ENCODE data around the gene SLC30A10.
"Not testable (repeated sequence)": the region's sequence is repeated elsewhere in the genome, so short reads cannot be mapped to it uniquely, and the experiment has no call there.

Gene SLC30A10

GRCh38 chr1:219928791-219929118 lies 398 bp upstream of the SLC30A10 start:
- peak overlapping the region; percentile 59 for H3K4me3 ChIP-seq (ENCODE audit: low read depth, low read length)

GRCh38 chr1:219927298-219927955 lies 930 bp downstream of the SLC30A10 start:
- peak overlapping the region; percentile 59 for H3K4me3 ChIP-seq (ENCODE audit: low read depth, low read length)

GRCh38 chr1:219926363-219926998 lies 1.9 kb downstream of the SLC30A10 start:
- H3K4me3 ChIP-seq (ENCODE audit: low read depth, low read length) = no peak overlapping the region

GRCh38 chr1:219924342-219924741 lies 4.0 kb downstream of the SLC30A10 start:
- no peak overlapping the region for H3K4me3 ChIP-seq (ENCODE audit: low read depth, low read length)

- no peak overlapping the region for H3K4me3 ChIP-seq (ENCODE audit: low read depth, low read length)
Observed at GRCh38 chr1:219917851-219918466, 10.4 kb downstream of the SLC30A10 start.

- no peak overlapping the region for H3K4me3 ChIP-seq (ENCODE audit: low read depth, low read length)
Observed at GRCh38 chr1:219917281-219917680, 11.1 kb downstream of the SLC30A10 start.

- no peak overlapping the region for H3K4me3 ChIP-seq (ENCODE audit: low read depth, low read length)
Observed at GRCh38 chr1:219916257-219916656, 12.1 kb downstream of the SLC30A10 start.

- H3K4me3 ChIP-seq (ENCODE audit: low read depth, low read length) = no peak overlapping the region
Observed at GRCh38 chr1:219913005-219913770, 15.2 kb downstream of the SLC30A10 start.

GRCh38 chr1:219910716-219911115 lies 17.6 kb downstream of the SLC30A10 start:
- no peak overlapping the region for H3K4me3 ChIP-seq (ENCODE audit: low read depth, low read length)

- H3K4me3 ChIP-seq (ENCODE audit: low read depth, low read length) = no peak overlapping the region
Observed at GRCh38 chr1:219909476-219909875, 18.9 kb downstream of the SLC30A10 start.

- H3K4me3 ChIP-seq (ENCODE audit: low read depth, low read length) = no peak overlapping the region
Observed at GRCh38 chr1:219908170-219908569, 20.2 kb downstream of the SLC30A10 start.

- no peak overlapping the region for H3K4me3 ChIP-seq (ENCODE audit: low read depth, low read length)
Observed at GRCh38 chr1:219907772-219908070, 20.6 kb downstream of the SLC30A10 start.

- H3K4me3 ChIP-seq (ENCODE audit: low read depth, low read length) = no peak overlapping the region
Observed at GRCh38 chr1:219906924-219907771, 21.2 kb downstream of the SLC30A10 start.

GRCh38 chr1:219906565-219906923 lies 21.8 kb downstream of the SLC30A10 start:
- not testable (repeated sequence) for H3K4me3 ChIP-seq (ENCODE audit: low read depth, low read length)

GRCh38 chr1:219905524-219905923 lies 22.8 kb downstream of the SLC30A10 start:
- H3K4me3 ChIP-seq (ENCODE audit: low read depth, low read length) = no peak overlapping the region

GRCh38 chr1:219904934-219905333 lies 23.4 kb downstream of the SLC30A10 start:
- H3K4me3 ChIP-seq (ENCODE audit: low read depth, low read length) = no peak overlapping the region

- H3K4me3 ChIP-seq (ENCODE audit: low read depth, low read length) = no peak overlapping the region
Observed at GRCh38 chr1:219903353-219903871, 24.9 kb downstream of the SLC30A10 start.

GRCh38 chr1:219902951-219903350 lies 25.4 kb downstream of the SLC30A10 start:
- no peak overlapping the region for H3K4me3 ChIP-seq (ENCODE audit: low read depth, low read length)

- H3K4me3 ChIP-seq (ENCODE audit: low read depth, low read length) = no peak overlapping the region
Observed at GRCh38 chr1:219900882-219901281, 27.5 kb downstream of the SLC30A10 start.

- no peak overlapping the region for H3K4me3 ChIP-seq (ENCODE audit: low read depth, low read length)
Observed at GRCh38 chr1:219900201-219900600, 28.2 kb downstream of the SLC30A10 start.

- H3K4me3 ChIP-seq (ENCODE audit: low read depth, low read length) = no peak overlapping the region
Observed at GRCh38 chr1:219898375-219898774, 30.0 kb downstream of the SLC30A10 start.

All from iPS-11a (cell line).